NCI-H748 treated with DMSO at 0.1 percent for 48 hours (cell line): ENCODE data around the gene OR2T4.

ENCODE experiments used
- DNase-seq: peaks from one replicate; lab custom pipeline; 2025; lab: John Stamatoyannopoulos, UW

Gene OR2T4

GRCh38 chr1:248361121-248361715 lies at the start of gene OR2T4:
TSS of gene OR2T4 (plus strand) at chr1:248361665. CDS start at chr1:248361665, 0 bp downstream.
- no peak for DNase-seq

- no peak for DNase-seq
These were observed 44.7 kb upstream of the OR2T4 start for GRCh38 chr1:248316796-248317195.

GRCh38 chr1:248324468-248324867 lies 37.0 kb upstream of the OR2T4 start, which contains the start of gene OR2M7:
TSS of gene OR2M7 (minus strand) at chr1:248324568. CDS start at chr1:248324568, 0 bp downstream.
- no peak for DNase-seq

GRCh38 chr1:248343451-248343850 lies 18.0 kb upstream of the OR2T4 start:
- DNase-seq: no peak

- no peak for DNase-seq
These were observed 13.0 kb upstream of the OR2T4 start, which contains the start of gene OR14C36 for GRCh38 chr1:248348475-248348874. TSS of gene OR14C36 (plus strand) at chr1:248348775. CDS start at chr1:248348775, 0 bp downstream.

GRCh38 chr1:248359415-248359814 lies 2.0 kb upstream of the OR2T4 start:
- no peak for DNase-seq

- DNase-seq: no peak
These were observed 5.1 kb downstream of the OR2T4 start for GRCh38 chr1:248366609-248367008.

- DNase-seq: no peak
These were observed 10.9 kb downstream of the OR2T4 start for GRCh38 chr1:248372394-248372793.

- no peak for DNase-seq
These were observed 12.3 kb downstream of the OR2T4 start for GRCh38 chr1:248373761-248374160.

GRCh38 chr1:248375446-248375845 lies 14.0 kb downstream of the OR2T4 start, which contains the start of gene OR2T6:
TSS of gene OR2T6 (plus strand) at chr1:248375746. CDS start at chr1:248387609, 11,863 bp downstream.
- no peak for DNase-seq

GRCh38 chr1:248376916-248377315 lies 15.5 kb downstream of the OR2T4 start:
- no peak for DNase-seq

- DNase-seq: no peak
These were observed 19.4 kb downstream of the OR2T4 start for GRCh38 chr1:248380854-248381253.

GRCh38 chr1:248388426-248388825 lies 27.0 kb downstream of the OR2T4 start:
- no peak for DNase-seq

GRCh38 chr1:248393050-248393449 lies 31.6 kb downstream of the OR2T4 start:
- no peak for DNase-seq

- no peak for DNase-seq
These were observed 41.3 kb downstream of the OR2T4 start, which contains the start of gene OR2T1 for GRCh38 chr1:248402748-248403147. TSS of gene OR2T1 (plus strand) at chr1:248403048. CDS start at chr1:248406148, 3,100 bp downstream.

- DNase-seq: no peak
These were observed 42.6 kb downstream of the OR2T4 start for GRCh38 chr1:248404024-248404423.

GRCh38 chr1:248406721-248407692 lies 45.5 kb downstream of the OR2T4 start:
- no peak for DNase-seq
